ENCODE data around the gene RAMAC. TPM values are rescaled to one million over a fixed set of nuclear protein-coding genes. Genes with fewer than 3 reads are reported as not detected.

The RAMAC gene
- total and polyA plus RNA-seq, 2 donors, result 22.1 to 38.9 TPM

DNA sequence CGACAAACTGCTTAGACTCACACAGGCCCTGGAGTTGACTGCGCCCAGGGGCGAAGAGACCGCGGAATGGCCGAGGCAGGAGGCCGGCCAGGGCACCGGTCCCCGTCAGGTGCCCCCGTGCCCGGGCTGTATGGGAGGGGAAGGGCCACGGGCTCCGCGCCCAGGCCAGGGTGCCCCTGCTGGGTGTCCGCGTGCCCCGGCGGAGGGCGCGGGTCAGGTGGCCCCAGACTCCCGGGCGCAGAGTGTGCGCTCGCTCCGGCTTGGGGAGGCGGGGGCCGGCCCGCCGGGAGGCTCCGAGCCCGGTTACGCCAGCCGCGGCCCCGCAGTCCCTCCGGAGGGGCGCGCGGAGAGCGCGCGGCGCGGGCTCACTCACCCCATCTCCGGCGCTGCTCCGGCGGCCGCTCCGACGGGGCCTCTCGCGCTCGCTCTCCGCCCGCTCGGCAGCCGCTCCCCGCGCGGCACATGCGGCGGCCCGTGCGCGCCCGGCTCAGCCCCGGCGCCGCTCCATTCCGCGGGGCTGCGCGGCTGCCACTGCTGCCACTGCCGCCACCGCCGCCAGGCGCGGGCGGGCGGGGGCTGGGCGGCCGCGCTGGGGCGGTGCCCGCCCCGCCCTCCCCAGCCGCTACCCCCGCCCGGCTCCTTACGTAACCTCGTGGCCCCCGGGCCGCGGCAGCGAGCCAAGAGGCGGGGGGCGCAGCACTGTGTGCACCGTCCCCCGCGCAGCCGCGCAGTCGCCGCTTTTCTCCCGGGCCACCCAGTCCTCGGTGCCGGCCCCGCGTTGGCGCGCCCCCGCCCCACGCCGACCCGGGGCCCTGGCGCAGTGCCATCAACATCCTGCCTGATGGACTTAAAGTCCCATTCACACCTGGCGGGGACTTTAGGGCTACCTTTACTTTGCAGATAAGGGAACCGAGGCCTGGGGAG lies 33.6 kb upstream of the RAMAC start, which contains the start of gene HOMER2:
Gene HOMER2, minus strand, starts transcription at position 563 of the 924 bp plus-strand sequence. Its CDS starts 185 bp downstream, at position 378.
- H3K27ac ChIP-seq (ENCODE audit: low read depth), result no peak within 1 kb of the TSS
- peak within 1 kb of the TSS; percentile 62 for H3K4me3 ChIP-seq (ENCODE audit: low read depth, low read length)
- no peaks in the 10 kb centered on the region for H3K36me3 ChIP-seq (ENCODE audit: insufficient read depth)
- no peak for DNase-seq (ENCODE audit: extremely low spot score)
- no peaks in the 10 kb centered on the region for H3K4me1 ChIP-seq (ENCODE audit: insufficient read depth)
- WGBS, result under 1% methylated on average over 119 of the region's 119 CpGs

DNA sequence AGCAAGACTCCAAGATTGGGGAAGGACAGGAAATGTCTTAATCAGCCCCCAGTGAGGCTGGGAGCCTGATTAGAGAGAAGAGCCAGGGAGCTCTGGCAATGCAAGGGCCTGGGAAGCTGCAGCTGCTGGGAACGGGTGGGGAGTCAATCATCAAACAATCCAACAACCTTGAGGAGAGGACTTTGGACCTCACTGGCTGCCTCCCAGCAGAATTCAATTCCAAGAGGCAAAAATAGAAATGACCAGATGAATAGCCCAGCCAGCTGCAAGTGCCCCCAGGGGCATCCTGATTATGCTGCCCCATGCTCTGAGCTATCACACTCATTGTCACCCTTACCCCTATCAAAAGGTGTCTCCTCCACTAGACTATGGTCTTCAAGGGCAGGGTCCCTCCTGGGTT lies 27.4 kb upstream of the RAMAC start:
- WGBS, result 76% methylated on average over 1 of the region's 1 CpG
- Histone ChIP-seq H3K4me1 (ENCODE audit: insufficient read depth) (no peaks in the 10 kb centered on the region), H3K4me3 (ENCODE audit: low read depth, low read length) (no peak overlapping the region), H3K36me3 (ENCODE audit: insufficient read depth) (no peaks in the 10 kb centered on the region), H3K27ac (ENCODE audit: low read depth) (no peak overlapping the region)
- no peak for DNase-seq (ENCODE audit: extremely low spot score)

DNA sequence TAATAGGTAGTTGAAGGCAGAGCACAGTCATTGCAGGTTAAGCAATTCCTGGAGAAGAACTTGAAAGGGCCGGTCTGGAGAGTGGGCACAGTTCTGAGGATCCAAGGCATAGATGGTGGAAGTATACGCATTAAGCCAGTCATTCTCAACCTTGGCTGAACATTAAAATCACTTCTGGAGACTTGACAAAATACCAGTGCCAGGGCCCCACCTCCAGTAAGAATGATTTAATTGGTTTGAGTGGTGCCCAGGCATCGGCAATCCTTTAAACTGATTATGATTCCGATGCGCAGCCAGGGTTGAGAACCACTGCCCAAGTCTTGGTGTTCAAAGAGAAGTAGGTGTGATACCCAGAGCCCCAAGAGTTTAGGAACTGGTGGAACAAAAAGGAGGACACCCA lies 26.6 kb upstream of the RAMAC start:
- no peak overlapping the region for H3K27ac ChIP-seq (ENCODE audit: low read depth)
- no peaks in the 10 kb centered on the region for H3K36me3 ChIP-seq (ENCODE audit: insufficient read depth)
- H3K4me1 ChIP-seq (ENCODE audit: insufficient read depth), result no peaks in the 10 kb centered on the region
- no peak for DNase-seq (ENCODE audit: extremely low spot score)
- H3K4me3 ChIP-seq (ENCODE audit: low read depth, low read length), result no peak overlapping the region
- WGBS, result 95% methylated on average over 5 of the region's 5 CpGs

DNA sequence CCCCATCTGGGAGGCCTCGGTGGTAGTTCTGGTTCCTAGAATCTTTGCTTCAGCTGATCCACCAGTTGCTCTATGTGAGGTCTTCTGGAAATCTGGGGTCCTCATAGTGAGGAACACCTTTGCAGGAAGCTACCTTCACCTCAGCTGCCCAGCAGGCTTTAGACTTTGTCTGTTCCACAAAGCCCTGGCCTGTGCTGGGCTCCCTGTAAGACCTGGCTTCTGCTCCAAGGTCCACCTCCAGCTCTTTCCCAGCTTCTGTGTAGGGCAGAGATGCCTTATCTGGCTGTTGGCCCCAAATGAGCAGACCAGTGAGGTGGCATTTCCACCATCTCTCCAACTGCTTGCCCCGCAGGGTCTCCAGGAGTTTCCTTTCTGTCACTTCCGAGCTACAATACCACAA lies 25.2 kb upstream of the RAMAC start:
- H3K27ac ChIP-seq (ENCODE audit: low read depth), result no peak overlapping the region
- 89% methylated on average over 3 of the region's 3 CpGs for WGBS
- no peak for DNase-seq (ENCODE audit: extremely low spot score)

DNA sequence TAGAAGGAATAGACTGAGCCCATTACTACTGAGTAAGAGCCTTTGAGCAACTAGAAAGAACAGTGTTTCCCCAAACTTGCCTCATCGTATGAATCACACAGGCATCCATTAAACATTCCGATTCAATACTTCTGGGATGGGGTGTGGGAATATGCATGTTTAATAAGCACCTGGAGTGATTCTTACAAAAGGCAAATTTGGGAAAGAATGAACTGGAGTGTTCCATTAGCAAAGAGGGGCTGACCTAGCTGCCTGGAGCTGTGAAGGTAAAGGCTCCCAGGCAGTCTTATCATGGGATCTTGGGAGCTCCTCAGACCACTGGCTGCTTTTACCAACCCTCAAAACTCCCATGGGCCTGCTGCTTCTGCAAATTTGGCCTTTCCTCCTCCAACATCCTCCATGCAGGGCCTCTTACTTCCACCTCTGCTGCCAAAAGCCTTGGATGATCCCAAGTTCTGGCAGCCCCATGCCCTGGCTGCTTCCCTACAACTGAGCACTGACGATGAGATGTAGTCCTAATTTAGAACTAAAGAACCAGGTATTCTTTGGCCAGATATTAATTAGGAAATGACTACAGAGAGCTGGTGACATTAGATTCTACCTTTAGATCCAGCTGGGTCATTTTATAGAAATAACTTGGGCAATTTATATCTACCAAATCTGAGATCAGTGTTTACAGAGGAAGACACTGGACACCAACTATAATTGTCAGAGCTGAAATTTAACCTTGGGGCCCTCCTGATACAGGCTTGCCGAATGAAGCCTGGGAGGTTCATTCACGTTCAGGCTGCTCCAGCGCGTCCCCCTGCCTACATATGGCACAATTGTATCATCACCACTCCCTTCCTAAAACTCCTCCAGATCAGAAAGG lies 22.3 kb upstream of the RAMAC start:
- no peak overlapping the region for H3K4me3 ChIP-seq (ENCODE audit: low read depth, low read length)
- no peaks in the 10 kb centered on the region for H3K4me1 ChIP-seq (ENCODE audit: insufficient read depth)
- DNase-seq (ENCODE audit: extremely low spot score), result no peak
- WGBS, result 78% methylated on average over 7 of the region's 7 CpGs
- H3K27ac ChIP-seq (ENCODE audit: low read depth), result no peak overlapping the region
- no peaks in the 10 kb centered on the region for H3K36me3 ChIP-seq (ENCODE audit: insufficient read depth)

More for the DNA sequence above, 25.2 kb upstream of the RAMAC start:
- H3K36me3 ChIP-seq (ENCODE audit: insufficient read depth), result no peaks in the 10 kb centered on the region
- H3K4me1 ChIP-seq (ENCODE audit: insufficient read depth), result no peaks in the 10 kb centered on the region
- no peak overlapping the region for H3K4me3 ChIP-seq (ENCODE audit: low read depth, low read length)

DNA sequence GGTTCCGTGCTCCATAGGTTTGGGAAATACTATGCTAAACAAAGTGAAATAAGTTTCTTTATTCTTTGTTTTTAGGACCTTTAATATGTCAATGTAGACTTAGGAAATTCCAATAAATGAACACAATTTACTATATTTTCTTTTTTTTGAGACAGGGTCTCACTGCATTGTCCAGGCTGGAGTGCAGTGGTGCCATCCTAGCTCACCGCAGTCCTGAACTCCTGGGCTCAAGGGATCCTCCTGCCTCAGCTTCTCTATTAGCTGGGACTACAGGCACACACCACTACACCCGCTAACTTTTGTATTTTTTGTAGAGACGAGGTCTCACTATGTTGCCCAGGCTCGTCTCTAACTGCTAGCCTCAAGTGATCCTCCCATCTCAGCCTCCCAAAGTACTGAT lies 21.1 kb upstream of the RAMAC start:
- 96% methylated on average over 5 of the region's 5 CpGs for WGBS
- no peak overlapping the region for H3K27ac ChIP-seq (ENCODE audit: low read depth)

DNA sequence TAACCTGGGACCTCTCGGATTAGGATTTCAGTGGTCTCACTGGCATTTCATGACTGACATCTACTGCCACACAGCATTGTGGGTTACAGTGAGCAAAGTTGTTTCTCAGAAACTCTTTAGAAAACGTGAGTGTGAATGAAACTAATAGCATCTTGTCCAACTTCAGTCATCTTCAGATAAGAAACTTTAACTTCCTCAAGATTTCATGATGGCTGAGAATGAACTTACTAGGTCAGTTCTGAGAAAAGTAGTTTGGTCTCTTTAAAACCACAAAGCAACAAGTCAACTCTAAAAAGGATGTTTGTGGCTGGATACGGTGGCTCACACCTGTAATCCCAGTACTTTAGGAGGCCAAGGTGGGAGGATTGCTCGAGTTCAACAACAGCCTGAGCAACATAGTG lies 19.3 kb upstream of the RAMAC start:
- H3K36me3 ChIP-seq (ENCODE audit: insufficient read depth), result no peaks in the 10 kb centered on the region
- H3K4me3 ChIP-seq (ENCODE audit: low read depth, low read length), result no peak overlapping the region
- 68% methylated on average over 4 of the region's 4 CpGs for WGBS
- H3K27ac ChIP-seq (ENCODE audit: low read depth), result no peak overlapping the region
- H3K4me1 ChIP-seq (ENCODE audit: insufficient read depth), result no peaks in the 10 kb centered on the region
- no peak for DNase-seq (ENCODE audit: extremely low spot score)

More for the DNA sequence above, 21.1 kb upstream of the RAMAC start:
- DNase-seq (ENCODE audit: extremely low spot score), result no peak
- H3K4me1 ChIP-seq (ENCODE audit: insufficient read depth), result no peaks in the 10 kb centered on the region
- no peaks in the 10 kb centered on the region for H3K36me3 ChIP-seq (ENCODE audit: insufficient read depth)
- H3K4me3 ChIP-seq (ENCODE audit: low read depth, low read length), result no peak overlapping the region

DNA sequence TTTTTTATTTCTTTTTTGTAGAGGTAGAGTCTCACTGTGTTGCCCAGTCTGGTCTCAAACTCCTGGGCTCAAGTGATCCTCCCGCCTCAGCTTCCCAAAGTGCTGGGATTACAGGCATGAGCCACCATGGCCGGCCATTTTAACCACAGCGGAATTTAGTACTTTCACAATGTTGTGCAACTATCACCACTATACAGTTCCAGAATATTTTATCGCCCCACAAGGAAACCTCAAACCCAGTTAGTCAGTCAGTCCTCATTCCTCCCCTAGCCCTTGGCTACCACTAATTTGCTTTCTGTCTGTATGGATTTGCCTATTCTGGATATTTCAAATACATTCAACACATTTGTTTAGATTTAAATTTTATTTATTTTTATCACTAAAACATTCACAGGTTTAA lies 17.9 kb upstream of the RAMAC start:
- Histone ChIP-seq H3K4me3 (ENCODE audit: low read depth, low read length) (no peak overlapping the region), H3K36me3 (ENCODE audit: insufficient read depth) (no peaks in the 10 kb centered on the region), H3K4me1 (ENCODE audit: insufficient read depth) (no peaks in the 10 kb centered on the region), H3K27ac (ENCODE audit: low read depth) (no peak overlapping the region)
- 89% methylated on average over 4 of the region's 4 CpGs for WGBS
- no peak for DNase-seq (ENCODE audit: extremely low spot score)

DNA sequence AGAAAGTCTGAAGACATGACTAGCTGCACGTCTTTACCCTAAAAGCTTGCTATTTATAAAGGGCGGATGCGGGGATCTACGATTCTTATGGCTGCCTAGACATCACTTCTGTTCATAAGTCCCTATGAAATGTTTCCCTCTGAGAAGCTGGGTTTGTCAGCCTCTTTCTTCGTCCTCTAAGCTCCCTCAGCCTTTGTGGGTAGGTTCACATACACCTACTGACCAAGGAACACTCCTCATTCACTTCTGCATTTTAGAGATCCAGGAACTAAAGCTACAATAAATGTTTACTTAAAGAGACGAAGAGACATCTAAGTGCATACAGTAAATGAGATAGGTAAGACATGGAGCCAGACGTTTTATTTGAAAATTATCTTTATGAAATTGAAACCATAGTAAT lies 16.7 kb upstream of the RAMAC start:
- Histone ChIP-seq H3K36me3 (ENCODE audit: insufficient read depth) (no peaks in the 10 kb centered on the region), H3K4me3 (ENCODE audit: low read depth, low read length) (no peak overlapping the region), H3K4me1 (ENCODE audit: insufficient read depth) (no peaks in the 10 kb centered on the region), H3K27ac (ENCODE audit: low read depth) (no peak overlapping the region)
- DNase-seq (ENCODE audit: extremely low spot score), result no peak
- 66% methylated on average over 7 of the region's 7 CpGs for WGBS

DNA sequence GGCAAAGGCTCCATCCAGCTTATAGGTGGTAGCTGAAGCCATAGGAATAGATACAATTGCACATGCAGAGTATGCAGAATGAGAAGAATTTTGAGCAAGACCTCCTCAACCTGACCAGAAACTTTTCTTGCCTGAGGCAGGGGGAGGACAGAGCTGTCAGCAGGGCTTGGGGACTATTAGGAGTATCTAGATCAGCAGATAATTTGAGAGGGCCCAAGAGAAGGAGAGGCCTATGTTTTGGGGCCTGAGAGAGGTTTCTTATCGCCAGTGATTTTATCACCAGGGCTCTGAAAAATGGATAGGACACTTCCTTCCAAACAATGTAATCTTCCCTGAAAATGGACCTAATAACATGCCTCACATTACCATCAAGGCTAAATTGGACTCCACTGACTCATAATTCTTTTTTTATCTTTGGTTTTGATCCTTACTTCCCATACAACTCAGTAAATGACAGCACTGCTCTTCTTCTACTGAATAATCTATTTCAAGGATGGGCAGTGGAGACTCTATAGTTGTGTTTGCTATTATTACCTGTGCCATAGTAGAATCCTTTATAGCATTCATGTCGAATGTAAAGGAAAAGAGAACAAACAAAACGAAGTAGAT lies 15.8 kb upstream of the RAMAC start:
- WGBS, result 29% methylated on average over 3 of the region's 3 CpGs
- Histone ChIP-seq H3K4me3 (ENCODE audit: low read depth, low read length) (no peak overlapping the region), H3K4me1 (ENCODE audit: insufficient read depth) (no peaks in the 10 kb centered on the region), H3K36me3 (ENCODE audit: insufficient read depth) (no peaks in the 10 kb centered on the region), H3K27ac (ENCODE audit: low read depth) (no peak overlapping the region)
- no peak for DNase-seq (ENCODE audit: extremely low spot score)

DNA sequence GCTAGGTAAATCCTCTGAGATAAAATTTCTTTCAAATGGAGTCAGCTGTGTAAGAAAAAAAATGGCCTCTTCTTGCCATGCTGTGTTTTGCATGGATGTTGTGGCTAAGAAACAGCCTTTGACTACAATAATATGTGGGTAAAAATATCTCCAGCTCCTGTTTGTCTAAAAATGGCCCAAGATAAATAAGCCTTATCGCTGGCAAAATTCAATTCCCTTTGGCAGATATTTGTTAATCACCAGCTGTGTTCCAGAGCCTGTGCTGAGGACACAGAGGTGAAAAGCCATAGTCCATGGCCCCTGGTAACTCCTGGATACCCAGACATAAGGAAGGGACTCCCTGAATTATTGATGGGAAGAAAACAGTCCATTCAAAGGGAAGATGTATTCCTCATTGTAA lies 15.3 kb upstream of the RAMAC start:
- DNase-seq (ENCODE audit: extremely low spot score), result no peak
- 64% methylated on average over 1 of the region's 1 CpG for WGBS
- H3K36me3 ChIP-seq (ENCODE audit: insufficient read depth), result no peaks in the 10 kb centered on the region
- H3K4me3 ChIP-seq (ENCODE audit: low read depth, low read length), result no peak overlapping the region
- no peaks in the 10 kb centered on the region for H3K4me1 ChIP-seq (ENCODE audit: insufficient read depth)
- H3K27ac ChIP-seq (ENCODE audit: low read depth), result no peak overlapping the region

DNA sequence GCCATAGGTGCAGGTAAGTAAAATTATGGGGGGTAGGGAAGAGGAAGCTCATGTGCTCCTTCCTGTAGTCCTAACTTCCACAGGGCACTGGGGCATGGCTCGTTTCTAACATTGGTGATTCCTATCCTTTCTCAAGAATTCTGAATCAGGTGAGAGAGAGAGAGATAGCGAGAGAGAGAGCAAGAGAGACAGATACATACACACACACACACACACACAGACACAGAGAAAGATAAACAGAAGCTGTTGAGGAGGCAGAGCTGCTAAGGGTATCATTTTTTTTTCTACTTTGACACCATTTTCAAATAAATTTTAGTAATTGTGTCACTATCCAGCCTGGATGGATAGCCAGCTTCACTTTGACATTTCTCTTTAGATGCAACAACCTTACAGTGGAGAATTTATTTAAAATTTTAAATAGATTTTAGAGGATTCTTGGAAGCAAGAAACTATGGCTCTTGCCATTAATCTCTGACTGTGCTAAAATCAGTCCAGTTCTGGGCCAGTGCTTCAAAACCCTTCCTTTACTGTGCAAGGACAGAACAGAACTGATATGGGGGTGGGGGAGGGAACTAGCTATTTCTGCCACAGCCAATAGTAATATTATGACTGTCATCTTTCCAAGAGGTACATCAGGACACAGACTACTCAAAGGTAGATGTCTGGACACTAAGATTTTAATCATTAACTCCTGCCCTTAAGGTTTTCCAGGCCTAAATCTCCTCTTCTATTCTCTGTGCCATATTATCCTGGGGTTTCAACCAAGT lies 14.6 kb upstream of the RAMAC start:
- 69% methylated on average over 2 of the region's 2 CpGs for WGBS
- H3K4me1 ChIP-seq (ENCODE audit: insufficient read depth), result no peaks in the 10 kb centered on the region
- H3K27ac ChIP-seq (ENCODE audit: low read depth), result no peak overlapping the region
- DNase-seq (ENCODE audit: extremely low spot score), result no peak
- no peak overlapping the region for H3K4me3 ChIP-seq (ENCODE audit: low read depth, low read length)
- H3K36me3 ChIP-seq (ENCODE audit: insufficient read depth), result no peaks in the 10 kb centered on the region

DNA sequence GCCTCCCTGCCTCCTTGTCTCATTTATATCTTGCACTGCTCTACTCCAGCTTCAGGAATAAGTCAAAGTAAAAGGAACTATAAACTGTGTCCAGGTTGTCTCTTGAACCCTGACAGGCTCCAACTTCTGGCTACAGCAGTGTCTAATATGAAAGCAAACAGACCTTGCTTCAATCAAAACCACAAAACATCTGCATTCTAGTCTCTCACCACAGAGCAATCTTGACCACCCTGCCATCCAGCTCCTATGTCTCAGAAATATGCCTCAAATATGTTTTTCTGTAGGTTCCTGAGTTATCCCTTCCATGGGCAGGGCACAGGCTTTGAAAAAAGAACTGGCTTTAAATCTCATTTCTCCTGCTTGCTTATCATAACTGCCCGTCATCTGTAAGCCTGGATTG lies 13.0 kb upstream of the RAMAC start:
- WGBS, result 77% methylated on average over 1 of the region's 1 CpG
- H3K36me3 ChIP-seq (ENCODE audit: insufficient read depth), result no peaks in the 10 kb centered on the region
- no peak for DNase-seq (ENCODE audit: extremely low spot score)
- no peaks in the 10 kb centered on the region for H3K4me1 ChIP-seq (ENCODE audit: insufficient read depth)
- H3K27ac ChIP-seq (ENCODE audit: low read depth), result no peak overlapping the region
- H3K4me3 ChIP-seq (ENCODE audit: low read depth, low read length), result no peak overlapping the region

Measured in urinary bladder (tissue), 4 donors.